Astrocyte (in vitro differentiated cells and primary cell): Measurements from ENCODE around the gene ACACB. TPM values are rescaled to one million over a fixed set of nuclear protein-coding genes. Genes with fewer than 3 reads are reported as not detected.

Source experiments
- DNase-seq: peaks from one replicate; pipeline ENCODE4 v3.0.0-alpha.2; 2010; ENCODE audit warnings: low read depth
- FAIRE-seq: peaks from 2 replicates; lab custom pipeline; 2011; peaks lifted over from hg19 to GRCh38; lab: Jason Lieb, UNC
- H2AFZ ChIP-seq: 2 replicates; pipeline ENCODE4 v1.6.0; 2012; ENCODE audit warnings: low read depth, low read length, inconsistent platforms
- H3K27ac ChIP-seq: 2 replicates; pipeline ENCODE4 v1.5.1; 2011; ENCODE audit warnings: low read depth, low read length, inconsistent platforms
- H3K27me3 ChIP-seq: 2 replicates; pipeline ENCODE4 v1.6.0; 2011; ENCODE audit warnings: low read length, inconsistent platforms; ENCODE audit not compliant: insufficient read depth
- H3K36me3 ChIP-seq: 2 replicates; pipeline ENCODE4 v1.5.1; 2011; ENCODE audit warnings: low read length, inconsistent platforms; ENCODE audit not compliant: insufficient read depth
- H3K4me1 ChIP-seq: 2 replicates; pipeline ENCODE4 v1.5.1; 2011; ENCODE audit warnings: low read length, inconsistent platforms; ENCODE audit not compliant: insufficient read depth
- H3K4me2 ChIP-seq: 2 replicates; pipeline ENCODE4 v1.6.0; 2012; ENCODE audit warnings: low read length, inconsistent platforms
- H3K4me3 ChIP-seq: 2 replicates; pipeline ENCODE4 v1.5.1; 2011; ENCODE audit warnings: low read depth, mild to moderate bottlenecking, low read length, inconsistent platforms; ENCODE audit not compliant: insufficient read depth
- H3K79me2 ChIP-seq: 2 replicates; pipeline ENCODE4 v1.6.0; 2012; ENCODE audit warnings: mild to moderate bottlenecking, low read length, inconsistent platforms; ENCODE audit not compliant: insufficient read depth
- H3K9ac ChIP-seq: 2 replicates; pipeline ENCODE4 v1.6.0; 2012; ENCODE audit warnings: mild to moderate bottlenecking, low read length, inconsistent platforms
- H3K9me3 ChIP-seq: 2 replicates; pipeline ENCODE4 v1.5.1; 2012; ENCODE audit warnings: low read depth, mild to moderate bottlenecking, low read length, inconsistent platforms; ENCODE audit not compliant: insufficient read depth
- H4K20me1 ChIP-seq: 2 replicates; pipeline ENCODE4 v1.6.0; 2012; ENCODE audit warnings: low read length, inconsistent platforms; ENCODE audit not compliant: insufficient read depth
- H3K27ac Mint-ChIP-seq: one replicate; pipeline ENCODE4 v1.8.0; 2021; ENCODE audit warnings: mild to moderate bottlenecking, mixed read lengths; ENCODE audit not compliant: unreplicated experiment
- H3K27me3 Mint-ChIP-seq: one replicate; pipeline ENCODE4 v1.8.0; 2021; ENCODE audit warnings: low read depth, mixed read lengths; ENCODE audit not compliant: unreplicated experiment
- H3K36me3 Mint-ChIP-seq: one replicate; pipeline ENCODE4 v1.8.0; 2021; ENCODE audit warnings: low read depth, mixed read lengths; ENCODE audit not compliant: unreplicated experiment
- H3K4me1 Mint-ChIP-seq: one replicate; pipeline ENCODE4 v1.8.0; 2021; ENCODE audit warnings: low read depth, mixed read lengths; ENCODE audit not compliant: unreplicated experiment
- H3K4me3 Mint-ChIP-seq: one replicate; pipeline ENCODE4 v1.8.0; 2021; ENCODE audit warnings: mild to moderate bottlenecking, moderate library complexity, mixed read lengths; ENCODE audit not compliant: unreplicated experiment
- H3K9me3 Mint-ChIP-seq: one replicate; pipeline ENCODE4 v1.8.0; 2021; ENCODE audit warnings: mild to moderate bottlenecking, mixed read lengths; ENCODE audit not compliant: unreplicated experiment
- CTCF ChIP-seq: IDR thresholded peaks from 2 replicates; pipeline ENCODE4 v1.5.1; 2011; ENCODE audit warnings: low read depth, mild to moderate bottlenecking, inconsistent platforms, low read length, moderate library complexity; ENCODE audit not compliant: insufficient read depth
- EZH2 ChIP-seq: IDR thresholded peaks from 2 replicates; pipeline ENCODE4 v1.6.1; 2012; ENCODE audit warnings: mild to moderate bottlenecking, low read length, inconsistent platforms; ENCODE audit not compliant: insufficient read depth
- total RNA-seq: library from RNA; stranded (reverse); gene quantifications from 2 replicates; pipeline ENCODE4 v1.2.1, GENCODE V29; 2021

The ACACB gene
- total RNA-seq, 1 donor from 2014 or later, result 3.9 TPM

GRCh38 chr12:109263439-109263838, 147.1 kb downstream of the ACACB start:
- no peaks in the 10 kb centered on the region for H3K4me1 Mint-ChIP-seq
- Histone ChIP-seq H4K20me1 (no peaks in the 10 kb centered on the region), H3K9ac (no peak overlapping the region), H3K36me3 (no peaks in the 10 kb centered on the region), H3K4me3 (no peak overlapping the region), H2AFZ (no peak overlapping the region), H3K4me2 (no peak overlapping the region), H3K4me1 (no peaks in the 10 kb centered on the region), H3K9me3 (no peaks in the 10 kb centered on the region), H3K27me3 (no peaks in the 10 kb centered on the region), H3K27ac (no peak overlapping the region), H3K79me2 (no peaks in the 10 kb centered on the region)
- DNase-seq (no peak), FAIRE-seq (no peak)
- TF ChIP-seq CTCF, result no peak
- TF ChIP-seq EZH2, result no peak
- H3K27ac Mint-ChIP-seq, result no peak overlapping the region
- H3K9me3 Mint-ChIP-seq, result no peaks in the 10 kb centered on the region
- H3K27me3 Mint-ChIP-seq, result peaks cover 10% of the 10 kb centered on the region
- no peak overlapping the region for H3K4me3 Mint-ChIP-seq
- no peaks in the 10 kb centered on the region for H3K36me3 Mint-ChIP-seq

- Histone ChIP-seq H3K36me3 (no peaks in the 10 kb centered on the region), H3K27ac (no peak overlapping the region), H3K9ac (no peak overlapping the region), H3K4me3 (no peak overlapping the region), H3K27me3 (no peaks in the 10 kb centered on the region), H4K20me1 (no peaks in the 10 kb centered on the region), H3K9me3 (no peaks in the 10 kb centered on the region), H3K4me2 (no peak overlapping the region), H3K79me2 (no peaks in the 10 kb centered on the region), H2AFZ (peak overlapping the region; percentile 21), H3K4me1 (no peaks in the 10 kb centered on the region)
- Mint-ChIP-seq H3K9me3 (peaks cover 3% of the 10 kb centered on the region), H3K4me3 (no peak overlapping the region), H3K4me1 (no peaks in the 10 kb centered on the region), H3K27ac (no peak overlapping the region), H3K36me3 (no peaks in the 10 kb centered on the region), H3K27me3 (peaks cover 10% of the 10 kb centered on the region)
- FAIRE-seq (no peak), DNase-seq (peak; percentile 13)
- TF ChIP-seq CTCF (peak; percentile 66), EZH2 (no peak)
Measured at GRCh38 chr12:109264095-109264942, 147.9 kb downstream of the ACACB start.

- peaks cover 4% of the 10 kb centered on the region for H3K9me3 Mint-ChIP-seq
- H3K4me3 ChIP-seq, result no peak overlapping the region
- H2AFZ ChIP-seq, result no peak overlapping the region
- H3K27me3 ChIP-seq, result no peaks in the 10 kb centered on the region
- H3K27me3 Mint-ChIP-seq, result peaks cover 11% of the 10 kb centered on the region
- no peak overlapping the region for H3K27ac Mint-ChIP-seq
- H3K9me3 ChIP-seq, result no peaks in the 10 kb centered on the region
- TF ChIP-seq CTCF (no peak), EZH2 (no peak)
- FAIRE-seq (no peak), DNase-seq (no peak)
- no peaks in the 10 kb centered on the region for H3K79me2 ChIP-seq
- no peak overlapping the region for H3K4me3 Mint-ChIP-seq
- H3K9ac ChIP-seq, result no peak overlapping the region
- H3K4me1 ChIP-seq, result no peaks in the 10 kb centered on the region
- no peak overlapping the region for H3K27ac ChIP-seq
- H4K20me1 ChIP-seq, result no peaks in the 10 kb centered on the region
- no peaks in the 10 kb centered on the region for H3K4me1 Mint-ChIP-seq
- no peaks in the 10 kb centered on the region for H3K36me3 ChIP-seq
- peaks cover under 1% of the 10 kb centered on the region for H3K36me3 Mint-ChIP-seq
- no peak overlapping the region for H3K4me2 ChIP-seq
Measured at GRCh38 chr12:109264943-109265650, 148.7 kb downstream of the ACACB start.
